ENCODE results near the gene ALOX5. TPM values are rescaled to one million over a fixed set of nuclear protein-coding genes. Genes with fewer than 3 reads are reported as not detected.

ALOX5 gene
- total RNA-seq, 2 donors from 2014 or later, result 6.2 to 6.4 TPM

GRCh38 chr10:45428611-45429510, 54.8 kb downstream of the ALOX5 start:
- TF ChIP-seq CTCF (IDR thresholded peaks at IDR 0.05), result no peak
- H3K27ac ChIP-seq, result no peak overlapping the region
- DNase-seq, result no peak

GRCh38 chr10:45429790-45430189, 55.8 kb downstream of the ALOX5 start:
- Histone ChIP-seq H3K4me1 (no peaks in the 10 kb centered on the region), H3K9ac (ENCODE audit: low read depth in 2 of 2, low read length in 2 of 2) (no peak overlapping the region), H3K36me3 (no peaks in the 10 kb centered on the region), H3K27ac (no peak overlapping the region), H3K4me3 (no peak overlapping the region), H3K27me3 (no peaks in the 10 kb centered on the region), H3K9me3 (no peaks in the 10 kb centered on the region)
- intact Hi-C loops (cut with DNase I), result no loop called here
- no peak for TF ChIP-seq CTCF (IDR thresholded peaks at IDR 0.05)
- DNase-seq, result no peak

More at GRCh38 chr10:45428611-45429510, 54.8 kb downstream of the ALOX5 start:
- Histone ChIP-seq H3K4me3 (no peak overlapping the region), H3K9ac (ENCODE audit: low read depth in 2 of 2, low read length in 2 of 2) (no peak overlapping the region), H3K9me3 (no peaks in the 10 kb centered on the region), H3K27me3 (no peaks in the 10 kb centered on the region), H3K4me1 (no peaks in the 10 kb centered on the region), H3K36me3 (no peaks in the 10 kb centered on the region)
- intact Hi-C loops (cut with DNase I), result no loop called here

- no peak for TF ChIP-seq CTCF (IDR thresholded peaks at IDR 0.05)
- Histone ChIP-seq H3K36me3 (no peaks in the 10 kb centered on the region), H3K9ac (ENCODE audit: low read depth in 2 of 2, low read length in 2 of 2) (no peak overlapping the region)
These were observed 58.1 kb downstream of the ALOX5 start for GRCh38 chr10:45432113-45432512.

GRCh38 chr10:45432700-45433472, 58.9 kb downstream of the ALOX5 start:
- no peak overlapping the region for H3K9ac ChIP-seq (ENCODE audit: low read depth in 2 of 2, low read length in 2 of 2)
- TF ChIP-seq CTCF (IDR thresholded peaks at IDR 0.05), result no peak
- no peak overlapping the region for H3K4me3 ChIP-seq
- H3K27me3 ChIP-seq, result no peaks in the 10 kb centered on the region
- no peak overlapping the region for H3K27ac ChIP-seq
- H3K36me3 ChIP-seq, result no peaks in the 10 kb centered on the region
- intact Hi-C loops (cut with DNase I), result no loop called here
- H3K9me3 ChIP-seq, result no peaks in the 10 kb centered on the region
- no peak for DNase-seq
- H3K4me1 ChIP-seq, result no peaks in the 10 kb centered on the region

More at GRCh38 chr10:45432113-45432512, 58.1 kb downstream of the ALOX5 start:
- DNase-seq, result no peak
- H3K4me1 ChIP-seq, result no peaks in the 10 kb centered on the region
- H3K4me3 ChIP-seq, result no peak overlapping the region
- intact Hi-C loops (cut with DNase I), result no loop called here
- no peak overlapping the region for H3K27ac ChIP-seq
- H3K27me3 ChIP-seq, result no peaks in the 10 kb centered on the region
- H3K9me3 ChIP-seq, result no peaks in the 10 kb centered on the region

GRCh38 chr10:45433716-45434469, 59.9 kb downstream of the ALOX5 start:
- no peaks in the 10 kb centered on the region for H3K36me3 ChIP-seq
- H3K4me1 ChIP-seq, result no peaks in the 10 kb centered on the region
- DNase-seq, result no peak
- intact Hi-C loops (cut with DNase I), result no loop called here
- H3K27me3 ChIP-seq, result no peaks in the 10 kb centered on the region
- no peaks in the 10 kb centered on the region for H3K9me3 ChIP-seq
- no peak overlapping the region for H3K4me3 ChIP-seq
- H3K9ac ChIP-seq (ENCODE audit: low read depth in 2 of 2, low read length in 2 of 2), result no peak overlapping the region
- TF ChIP-seq CTCF (IDR thresholded peaks at IDR 0.05), result no peak
- no peak overlapping the region for H3K27ac ChIP-seq
